ENCODE data around the gene ZC2HC1C. TPM values are rescaled to one million over a fixed set of nuclear protein-coding genes. Genes with fewer than 3 reads are reported as not detected.

The ZC2HC1C gene
- total RNA-seq, 2 donors from 2014 or later, result 3.2 to 4.6 TPM

DNA sequence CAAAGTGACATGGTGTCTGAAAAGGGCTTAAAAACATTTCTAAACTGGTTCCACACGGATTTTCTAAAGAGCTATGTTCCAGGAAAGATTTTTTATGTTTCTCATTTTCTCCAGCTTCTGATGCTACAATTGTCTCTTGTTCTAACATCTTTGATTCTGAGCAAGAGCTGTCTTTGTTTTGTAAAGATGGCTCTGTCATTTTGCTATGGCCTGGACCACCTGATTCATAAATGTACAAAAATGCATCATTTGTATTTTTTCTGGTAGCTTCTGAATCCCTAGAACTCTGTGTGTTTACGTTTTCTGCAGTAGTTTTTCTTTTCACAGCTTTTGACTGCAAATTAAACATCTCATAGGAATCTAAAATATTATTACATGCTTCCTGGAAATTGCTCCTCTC lies 21.3 kb upstream of the ZC2HC1C start:
- Histone ChIP-seq H3K27ac (no peak overlapping the region), H3K4me1 (no peaks in the 10 kb centered on the region), H3K9me3 (no peaks in the 10 kb centered on the region), H3K4me3 (no peak overlapping the region), H3K27me3 (no peaks in the 10 kb centered on the region), H3K9ac (ENCODE audit: low read depth in 2 of 2, low read length in 2 of 2) (no peak overlapping the region), H3K36me3 (no peaks in the 10 kb centered on the region)
- intact Hi-C loops (cut with DNase I), result no loop called here
- no peak for DNase-seq
- TF ChIP-seq, protein P1, sequence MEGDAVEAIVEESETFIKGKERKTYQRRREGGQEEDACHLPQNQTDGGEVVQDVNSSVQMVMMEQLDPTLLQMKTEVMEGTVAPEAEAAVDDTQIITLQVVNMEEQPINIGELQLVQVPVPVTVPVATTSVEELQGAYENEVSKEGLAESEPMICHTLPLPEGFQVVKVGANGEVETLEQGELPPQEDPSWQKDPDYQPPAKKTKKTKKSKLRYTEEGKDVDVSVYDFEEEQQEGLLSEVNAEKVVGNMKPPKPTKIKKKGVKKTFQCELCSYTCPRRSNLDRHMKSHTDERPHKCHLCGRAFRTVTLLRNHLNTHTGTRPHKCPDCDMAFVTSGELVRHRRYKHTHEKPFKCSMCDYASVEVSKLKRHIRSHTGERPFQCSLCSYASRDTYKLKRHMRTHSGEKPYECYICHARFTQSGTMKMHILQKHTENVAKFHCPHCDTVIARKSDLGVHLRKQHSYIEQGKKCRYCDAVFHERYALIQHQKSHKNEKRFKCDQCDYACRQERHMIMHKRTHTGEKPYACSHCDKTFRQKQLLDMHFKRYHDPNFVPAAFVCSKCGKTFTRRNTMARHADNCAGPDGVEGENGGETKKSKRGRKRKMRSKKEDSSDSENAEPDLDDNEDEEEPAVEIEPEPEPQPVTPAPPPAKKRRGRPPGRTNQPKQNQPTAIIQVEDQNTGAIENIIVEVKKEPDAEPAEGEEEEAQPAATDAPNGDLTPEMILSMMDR (IDR thresholded peaks at IDR 0.05), result no peak

DNA sequence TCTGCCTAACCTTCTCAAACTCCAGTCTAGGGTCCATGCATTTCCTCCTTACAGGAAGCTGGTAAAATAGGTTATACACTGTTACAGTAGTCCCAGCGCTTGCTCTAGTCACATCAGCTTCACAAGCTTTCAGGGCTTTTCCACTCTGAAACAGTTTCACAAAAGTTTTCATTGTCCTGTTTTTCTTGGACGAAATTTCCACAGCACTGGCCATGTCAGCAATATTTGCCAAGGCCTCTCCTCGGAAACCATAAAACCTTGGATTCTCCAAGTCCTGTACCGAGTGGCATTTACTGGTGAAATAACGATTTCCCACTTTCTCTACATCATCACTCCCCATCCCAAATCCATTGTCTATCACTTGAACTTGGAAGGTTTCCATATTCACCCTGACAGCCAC lies 20.3 kb upstream of the ZC2HC1C start:
- H3K9me3 ChIP-seq, result no peaks in the 10 kb centered on the region
- no peak for DNase-seq
- no peak overlapping the region for H3K9ac ChIP-seq (ENCODE audit: low read depth in 2 of 2, low read length in 2 of 2)
- H3K36me3 ChIP-seq, result no peaks in the 10 kb centered on the region
- intact Hi-C loops (cut with DNase I), result no loop called here
- H3K27me3 ChIP-seq, result no peaks in the 10 kb centered on the region
- H3K4me1 ChIP-seq, result no peaks in the 10 kb centered on the region
- no peak overlapping the region for H3K4me3 ChIP-seq
- no peak overlapping the region for H3K27ac ChIP-seq
- TF ChIP-seq, protein P1 (IDR thresholded peaks at IDR 0.05), result no peak

DNA sequence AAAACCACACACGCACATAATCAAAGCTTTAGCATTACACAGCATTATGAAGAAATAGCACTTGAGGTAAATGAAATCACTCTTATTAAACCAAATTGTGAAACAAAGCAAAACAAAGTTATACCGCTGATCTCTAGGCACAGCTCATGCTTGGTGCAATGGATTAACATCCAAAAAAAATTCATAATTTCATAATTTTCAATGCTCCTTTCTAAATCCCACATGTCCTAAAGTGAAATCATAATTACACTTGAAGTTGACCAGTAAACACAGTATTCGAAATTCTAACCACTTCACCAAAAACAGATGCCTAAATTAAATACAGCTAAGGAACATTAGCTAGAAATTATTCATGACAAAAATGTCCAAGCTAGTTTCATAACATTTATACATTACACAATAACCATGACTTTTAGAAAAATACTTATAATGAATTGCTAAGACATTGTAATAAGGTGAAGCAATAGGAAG lies 19.7 kb upstream of the ZC2HC1C start:
- Histone ChIP-seq H3K27me3 (no peaks in the 10 kb centered on the region), H3K4me3 (no peak overlapping the region), H3K27ac (no peak overlapping the region), H3K9ac (ENCODE audit: low read depth in 2 of 2, low read length in 2 of 2) (no peak overlapping the region), H3K4me1 (no peaks in the 10 kb centered on the region), H3K36me3 (no peaks in the 10 kb centered on the region), H3K9me3 (no peaks in the 10 kb centered on the region)
- no peak for DNase-seq
- intact Hi-C loops (cut with DNase I), result no loop called here
- TF ChIP-seq, protein P1 (IDR thresholded peaks at IDR 0.05), result no peak

DNA sequence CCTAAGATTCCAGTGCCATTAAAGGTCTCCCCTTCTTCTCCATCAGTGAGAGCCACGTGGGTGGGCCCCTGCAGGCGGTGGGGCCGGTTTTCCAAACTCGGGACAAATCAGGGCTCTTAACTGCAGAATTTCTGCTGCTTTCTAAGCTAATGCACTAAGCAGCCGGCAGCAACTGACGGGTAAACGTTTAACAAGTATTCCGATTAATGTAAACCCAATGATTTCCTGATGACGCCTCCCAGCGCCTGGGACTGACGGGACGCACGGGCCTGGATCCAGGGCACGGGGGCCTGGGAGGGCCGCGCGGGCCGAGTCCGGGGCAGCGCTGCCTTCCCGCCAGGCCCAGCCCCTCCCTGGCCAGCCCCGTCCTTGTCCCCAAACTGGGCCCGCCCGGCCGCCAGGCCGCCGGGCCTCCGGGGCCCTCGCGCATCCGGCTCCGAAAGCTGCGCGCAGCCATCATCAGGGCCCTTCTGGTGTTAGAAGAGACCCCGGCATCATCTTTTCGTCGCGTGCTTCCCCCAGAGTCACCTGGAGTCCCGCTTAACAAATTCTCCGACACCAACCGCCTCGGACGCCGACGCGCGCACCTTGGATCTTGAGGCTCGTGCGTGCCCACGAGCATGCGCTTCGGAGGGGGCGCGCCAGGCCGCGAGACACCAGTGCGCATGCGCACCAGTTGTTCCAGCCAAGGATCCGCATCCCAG lies 18.4 kb upstream of the ZC2HC1C start, which contains the start of gene MLH3:
TSS of gene MLH3 (minus strand) at position 616 of the 704 bp plus-strand sequence. CDS start 1,812 bp downstream, outside the sequence.
- no peaks in the 10 kb centered on the region for H3K27me3 ChIP-seq
- peak within 1 kb of the TSS; percentile 85 for H3K27ac ChIP-seq
- peak within 1 kb of the TSS; percentile 58 for H3K4me3 ChIP-seq
- H3K4me1 ChIP-seq, result no peaks in the 10 kb centered on the region
- H3K9me3 ChIP-seq, result no peaks in the 10 kb centered on the region
- DNase-seq, result peak; percentile 90
- no peaks in the 10 kb centered on the region for H3K36me3 ChIP-seq
- intact Hi-C loops (cut with DNase I), result no loop called here
- TF ChIP-seq, protein P1 (IDR thresholded peaks at IDR 0.05), result no peak
- H3K9ac ChIP-seq (ENCODE audit: low read depth in 2 of 2, low read length in 2 of 2), result peak within 1 kb of the TSS; percentile 75

DNA sequence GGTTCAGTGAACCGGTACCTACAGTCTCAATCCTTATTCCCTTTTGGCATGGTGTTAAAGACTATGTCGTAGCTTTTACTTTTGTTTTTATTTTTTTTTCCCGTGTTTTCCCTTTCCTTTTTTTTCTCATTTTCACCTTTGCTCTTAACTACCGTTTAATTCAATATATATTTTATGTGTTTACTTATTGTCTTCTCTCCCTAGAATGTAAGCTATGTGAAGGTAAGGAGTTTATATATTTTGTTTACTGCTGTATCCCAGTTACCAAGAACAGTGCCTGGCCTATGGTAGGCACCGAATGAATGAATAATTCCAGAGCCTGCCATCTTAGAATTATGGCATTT lies 17.9 kb upstream of the ZC2HC1C start:
- Histone ChIP-seq H3K36me3 (no peaks in the 10 kb centered on the region), H3K27ac (peak overlapping the region; percentile 85), H3K27me3 (no peaks in the 10 kb centered on the region), H3K4me1 (no peaks in the 10 kb centered on the region), H3K9ac (ENCODE audit: low read depth in 2 of 2, low read length in 2 of 2) (peak overlapping the region in 1 of 2 donors; percentile 75), H3K9me3 (no peaks in the 10 kb centered on the region), H3K4me3 (peak overlapping the region; percentile 58)
- no peak for DNase-seq
- intact Hi-C loops (cut with DNase I), result no loop called here
- TF ChIP-seq, protein P1 (IDR thresholded peaks at IDR 0.05), result no peak

All from colonic mucosa (tissue), 4 donors.